Measurements from ENCODE around the gene VPS35L.

- TF ChIP-seq CTCF (IDR thresholded peaks at IDR 0.05) (no peak), POLR2AphosphoS5 (IDR thresholded peaks at IDR 0.05) (no peak)
These were observed 90.1 kb downstream of the VPS35L start for GRCh38 chr16:19645557-19645981.

Measured in stomach (tissue), 4 donors.